HepG2 (cell line): Measurements from ENCODE around the gene RTN4. TPM values are rescaled to one million over a fixed set of nuclear protein-coding genes. Genes with fewer than 3 reads are reported as not detected.

Experiments used
- BHLHE40 ChIP-seq: IDR thresholded peaks from 2 replicates; pipeline ENCODE4 v1.6.1; 2011; ENCODE audit warnings: low read length, improper control_type of control experiment
- CEBPG ChIP-seq: IDR thresholded peaks from 2 replicates; pipeline ENCODE4 v1.6.1; 2016
- EED ChIP-seq: sonication (generic); formaldehyde crosslinking; IDR thresholded peaks from 2 replicates; pipeline ENCODE4 v1.5.0; 2020; ENCODE audit warnings: mild to moderate bottlenecking, missing genetic modification reagents
- FOXA1 ChIP-seq, 2 experiments: fragments of 450-650 bp in 1 of 2; sonication (generic) in 1 of 2; formaldehyde crosslinking in 1 of 2; IDR thresholded peaks; 2 replicates each; pipeline versions ENCODE4 v1.4.0 to v1.6.1; 2016 to 2020; ENCODE audit warnings: missing genetic modification reagents in 1 of 2
- HNRNPUL1 ChIP-seq: fragments of 200-400 bp; formaldehyde crosslinking; IDR thresholded peaks from 2 replicates; pipeline ENCODE4 v1.6.1; 2017; ENCODE audit warnings: low read depth, mild to moderate bottlenecking, low read length, moderate library complexity
- MBNL3 ChIP-seq: fragments of 250-450 bp; sonication (Bioruptor Pico); conservative IDR thresholded peaks from 2 replicates; pipeline ENCODE4 v1.8.0; 2022; ENCODE audit warnings: mild to moderate bottlenecking, inconsistent platforms
- NFIB ChIP-seq: sonication (generic); formaldehyde crosslinking; IDR thresholded peaks from 2 replicates; pipeline ENCODE4 v1.9.0; 2021; ENCODE audit warnings: missing genetic modification reagents, mild to moderate bottlenecking, borderline replicate concordance
- POLR2AphosphoS2 ChIP-seq: IDR thresholded peaks from 2 replicates; pipeline ENCODE4 v1.6.1; 2011; ENCODE audit warnings: low read depth, low read length, improper control_type of control experiment
- SIN3A ChIP-seq: IDR thresholded peaks from 2 replicates; pipeline ENCODE4 v1.6.1; 2011; ENCODE audit warnings: low read depth, mild to moderate bottlenecking, control low read depth, low read length, borderline replicate concordance
- TFE3 ChIP-seq: IDR thresholded peaks from 2 replicates; pipeline ENCODE4 v1.6.1; 2016
- ZHX1 ChIP-seq: sonication (generic); formaldehyde crosslinking; IDR thresholded peaks from 2 replicates; pipeline ENCODE4 v1.8.1; 2022; ENCODE audit warnings: low read depth, mild to moderate bottlenecking, missing genetic modification reagents
- ZMYM3 ChIP-seq: sonication (generic); formaldehyde crosslinking; IDR thresholded peaks from 2 replicates; pipeline ENCODE4 v1.5.1; 2020; ENCODE audit warnings: mild to moderate bottlenecking, missing genetic modification reagents
- ZNF318 ChIP-seq: sonication (generic); formaldehyde crosslinking; IDR thresholded peaks from 2 replicates; pipeline ENCODE4 v1.4.0; 2020; ENCODE audit warnings: mild to moderate bottlenecking, missing genetic modification reagents
- ZNF562 ChIP-seq: sonication (generic); formaldehyde crosslinking; IDR thresholded peaks from 2 replicates; pipeline ENCODE4 v1.8.0; 2022; ENCODE audit warnings: missing genetic modification reagents, borderline replicate concordance
- ZNF737 ChIP-seq: sonication (generic); formaldehyde crosslinking; IDR thresholded peaks from 2 replicates; pipeline ENCODE4 v1.5.0; 2020; ENCODE audit warnings: missing genetic modification reagents, mild to moderate bottlenecking, borderline replicate concordance
- polyA plus RNA-seq, 8 experiments: library from polyadenylated mRNA; depleted of rRNA in 3 of 8; stranded (reverse) in 7 of 8; unstranded in 1 of 8; fragments of >200 nt; fragmentation: Illumina TruSeq in 4 of 8; extraction: Trizol in 4 of 8; gene quantifications; 2 replicates each; pipeline versions ENCODE4 v1.2.1 to v1.2.3, GENCODE V29; 2011 to 2016; ENCODE audit warnings: low read depth in 4 of 8, missing spikeins in 1 of 8, mixed read lengths in 1 of 8; ENCODE audit not compliant: insufficient read depth in 1 of 8
- total RNA-seq, 5 experiments: library from RNA; depleted of rRNA; stranded (reverse); fragments of >200 nt; fragmentation: Illumina TruSeq; extraction: Trizol; gene quantifications; 2 replicates each; pipeline ENCODE4 v1.2.3, GENCODE V29; 2016; ENCODE audit warnings: low read depth in 1 of 5

Gene RTN4
- total and polyA plus RNA-seq, 2 of the 13 experiments (the other 11 are each of a cell fraction or from before 2014, with no cell fraction given), result 98.4 to 133 TPM

GRCh38 chr2:55047677-55048299 is 2.5 kb downstream of the RTN4 start (continued):
- TF ChIP-seq ZNF318 (CRISPR knock-in tag) (no peak), POLR2AphosphoS2 (no peak), BHLHE40 (peak; percentile 62; the same call in 1 of the 2 replicates), FOXA1 (IDR thresholded peaks at IDR 0.05) (no peak), FOXA1 (CRISPR knock-in tag; IDR thresholded peaks at IDR 0.05) (peak; percentile 13; the same call in 1 of the 2 replicates), EED (CRISPR knock-in tag) (no peak), NFIB (no peak), SIN3A (0 out of 2 replicates have a peak, but pooled peaks have one; percentile 16), CEBPG (CRISPR knock-in tag) (peak; percentile 89), ZNF737 (CRISPR knock-in tag) (no peak), TFE3 (no peak), MBNL3 (CRISPR knock-in tag) (no peak), HNRNPUL1 (no peak), ZNF562 (no peak), ZMYM3 (CRISPR knock-in tag) (no peak), ZHX1 (no peak)
